Measurements from ENCODE around the gene TMEM109.

- TF ChIP-seq POLR2A (IDR thresholded peaks at IDR 0.05; ENCODE audit: low read length) (no peak), GATA1 (IDR thresholded peaks at IDR 0.05; ENCODE audit: low read depth, low read length) (no peak)
These were observed 44.5 kb upstream of the TMEM109 start for GRCh38 chr11:60869451-60869825.
